Astrocyte (in vitro differentiated cells and primary cell): Measurements from ENCODE around the gene UNC93B1.
"Not testable (repeated sequence)": the region's sequence is repeated elsewhere in the genome, so short reads cannot be mapped to it uniquely, and the experiment has no call there.

Experiments used
- EZH2 ChIP-seq: IDR thresholded peaks from 2 replicates; pipeline ENCODE4 v1.6.1; 2012; ENCODE audit warnings: mild to moderate bottlenecking, low read length, inconsistent platforms; ENCODE audit not compliant: insufficient read depth
- TF ChIP-seq, protein P1 (sequence below): IDR thresholded peaks from 2 replicates; pipeline ENCODE4 v1.5.1; 2011; ENCODE audit warnings: low read depth, mild to moderate bottlenecking, inconsistent platforms, low read length, moderate library complexity; ENCODE audit not compliant: insufficient read depth

- TF ChIP-seq, protein P1, sequence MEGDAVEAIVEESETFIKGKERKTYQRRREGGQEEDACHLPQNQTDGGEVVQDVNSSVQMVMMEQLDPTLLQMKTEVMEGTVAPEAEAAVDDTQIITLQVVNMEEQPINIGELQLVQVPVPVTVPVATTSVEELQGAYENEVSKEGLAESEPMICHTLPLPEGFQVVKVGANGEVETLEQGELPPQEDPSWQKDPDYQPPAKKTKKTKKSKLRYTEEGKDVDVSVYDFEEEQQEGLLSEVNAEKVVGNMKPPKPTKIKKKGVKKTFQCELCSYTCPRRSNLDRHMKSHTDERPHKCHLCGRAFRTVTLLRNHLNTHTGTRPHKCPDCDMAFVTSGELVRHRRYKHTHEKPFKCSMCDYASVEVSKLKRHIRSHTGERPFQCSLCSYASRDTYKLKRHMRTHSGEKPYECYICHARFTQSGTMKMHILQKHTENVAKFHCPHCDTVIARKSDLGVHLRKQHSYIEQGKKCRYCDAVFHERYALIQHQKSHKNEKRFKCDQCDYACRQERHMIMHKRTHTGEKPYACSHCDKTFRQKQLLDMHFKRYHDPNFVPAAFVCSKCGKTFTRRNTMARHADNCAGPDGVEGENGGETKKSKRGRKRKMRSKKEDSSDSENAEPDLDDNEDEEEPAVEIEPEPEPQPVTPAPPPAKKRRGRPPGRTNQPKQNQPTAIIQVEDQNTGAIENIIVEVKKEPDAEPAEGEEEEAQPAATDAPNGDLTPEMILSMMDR = not testable (repeated sequence)
- TF ChIP-seq EZH2 = not testable (repeated sequence)
Observed at GRCh38 chr11:67964746-67965145, 39.2 kb downstream of the UNC93B1 start.
